ENCODE measurements around the gene HCRTR2. TPM values are rescaled to one million over a fixed set of nuclear protein-coding genes. Genes with fewer than 3 reads are reported as not detected.
A peak's percentile ranks its signal among the peaks of the same experiment; 100 is the strongest.
"Not testable (repeated sequence)": the region's sequence is repeated elsewhere in the genome, so short reads cannot be mapped to it uniquely, and the experiment has no call there.

HCRTR2 gene
- not detected in 2 replicates for total RNA-seq

- no peak for DNase-seq (ENCODE audit: low read depth in 2 of 2)
These were observed at the start of gene HCRTR2 for GRCh38 chr6:55174211-55175026. TSS of gene HCRTR2 (plus strand) at chr6:55174515. CDS start at chr6:55174588, 73 bp downstream.

DNA sequence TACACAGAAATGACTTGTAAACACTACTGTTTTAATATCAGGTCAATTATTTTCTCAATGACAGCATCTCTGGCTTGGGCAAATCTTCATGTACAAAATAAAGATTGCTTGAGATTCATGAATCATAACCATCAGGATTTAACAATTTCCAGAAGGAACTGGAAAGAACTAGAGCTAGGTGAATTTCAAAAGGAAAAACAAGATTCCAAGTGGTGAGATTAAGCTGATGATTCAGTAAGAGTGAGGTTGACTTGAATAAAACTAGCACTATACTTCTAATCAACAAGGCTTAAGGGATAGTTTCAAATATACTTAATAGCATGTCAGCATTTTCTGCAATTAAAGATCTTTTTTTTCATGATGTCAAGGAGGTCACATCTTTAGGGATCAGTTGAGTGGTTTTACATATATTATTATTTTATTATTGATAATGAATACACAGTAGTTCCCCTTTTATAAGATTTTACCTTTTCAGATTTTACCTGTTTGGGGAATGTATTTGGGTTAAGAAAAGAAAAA lies 43.5 kb upstream of the HCRTR2 start:
- no peak for DNase-seq (ENCODE audit: low read depth in 2 of 2)

- no peak for DNase-seq (ENCODE audit: low read depth in 2 of 2)
These were observed 42.7 kb upstream of the HCRTR2 start for GRCh38 chr6:55131616-55132015.

GRCh38 chr6:55136916-55137315 lies 37.4 kb upstream of the HCRTR2 start:
- DNase-seq (ENCODE audit: low read depth in 2 of 2): no peak

GRCh38 chr6:55137929-55138693 lies 36.2 kb upstream of the HCRTR2 start:
- no peak for DNase-seq (ENCODE audit: low read depth in 2 of 2)

GRCh38 chr6:55141611-55142010 lies 32.7 kb upstream of the HCRTR2 start:
- DNase-seq (ENCODE audit: low read depth in 2 of 2): no peak

GRCh38 chr6:55142610-55143009 lies 31.7 kb upstream of the HCRTR2 start:
- no peak for DNase-seq (ENCODE audit: low read depth in 2 of 2)

DNA sequence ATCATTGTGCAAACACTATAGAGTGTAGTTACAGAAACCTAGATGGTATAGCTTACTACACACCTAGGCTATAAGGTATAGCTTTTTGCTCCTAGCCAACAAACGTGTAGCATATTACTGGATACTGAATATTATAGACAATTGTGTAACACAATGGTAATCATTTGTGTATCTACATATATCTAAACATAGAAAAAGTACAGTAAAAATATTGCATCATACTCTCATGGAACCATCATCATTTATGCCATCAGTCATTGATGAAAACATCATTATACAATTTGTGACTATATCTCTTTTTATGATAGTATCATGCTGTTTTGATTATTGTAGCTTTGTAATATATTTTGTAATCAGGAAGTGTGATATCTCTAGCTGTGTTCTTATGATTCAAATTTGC lies 21.0 kb upstream of the HCRTR2 start:
- no peak for DNase-seq (ENCODE audit: low read depth in 2 of 2)

DNA sequence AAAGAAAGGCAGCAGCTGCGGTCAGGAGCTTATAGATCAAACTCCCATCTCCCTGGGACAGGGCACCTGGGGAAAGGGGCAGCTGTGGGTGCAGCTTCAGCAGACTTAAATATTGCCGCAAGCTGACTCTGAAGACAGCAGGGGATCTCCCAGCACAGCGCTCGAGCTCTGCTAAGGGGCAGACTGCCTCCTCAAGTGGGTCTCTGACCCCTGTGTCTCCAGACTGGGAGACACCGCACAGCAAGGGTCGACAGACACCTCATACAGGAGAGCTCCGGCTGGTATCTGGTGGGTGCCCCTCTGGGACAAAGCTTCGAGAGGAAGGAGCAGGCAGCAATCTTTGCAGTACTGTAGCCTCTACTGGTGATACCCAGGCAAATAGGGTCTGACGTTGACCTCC lies 15.5 kb upstream of the HCRTR2 start:
- DNase-seq (ENCODE audit: low read depth in 2 of 2): not testable (repeated sequence)

DNA sequence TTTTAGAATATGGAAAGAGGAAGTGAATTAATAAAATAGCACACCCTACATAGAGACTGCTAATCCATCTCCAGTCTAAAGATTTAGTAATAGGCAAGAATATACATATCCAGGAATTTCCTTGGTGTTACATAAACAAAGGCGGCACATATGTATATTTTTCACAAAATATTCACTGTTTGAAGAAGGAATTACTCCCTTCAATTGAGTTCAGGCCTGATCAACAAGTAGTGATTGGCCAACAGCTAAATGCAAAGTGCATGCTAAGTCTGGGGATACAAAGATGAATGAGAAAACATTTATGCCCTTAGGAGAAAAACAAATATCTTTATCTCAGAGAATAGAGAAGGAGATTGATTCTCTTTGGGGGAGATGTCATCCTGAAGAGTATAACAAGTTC lies 6.5 kb upstream of the HCRTR2 start:
- DNase-seq (ENCODE audit: low read depth in 2 of 2): no peak

DNA sequence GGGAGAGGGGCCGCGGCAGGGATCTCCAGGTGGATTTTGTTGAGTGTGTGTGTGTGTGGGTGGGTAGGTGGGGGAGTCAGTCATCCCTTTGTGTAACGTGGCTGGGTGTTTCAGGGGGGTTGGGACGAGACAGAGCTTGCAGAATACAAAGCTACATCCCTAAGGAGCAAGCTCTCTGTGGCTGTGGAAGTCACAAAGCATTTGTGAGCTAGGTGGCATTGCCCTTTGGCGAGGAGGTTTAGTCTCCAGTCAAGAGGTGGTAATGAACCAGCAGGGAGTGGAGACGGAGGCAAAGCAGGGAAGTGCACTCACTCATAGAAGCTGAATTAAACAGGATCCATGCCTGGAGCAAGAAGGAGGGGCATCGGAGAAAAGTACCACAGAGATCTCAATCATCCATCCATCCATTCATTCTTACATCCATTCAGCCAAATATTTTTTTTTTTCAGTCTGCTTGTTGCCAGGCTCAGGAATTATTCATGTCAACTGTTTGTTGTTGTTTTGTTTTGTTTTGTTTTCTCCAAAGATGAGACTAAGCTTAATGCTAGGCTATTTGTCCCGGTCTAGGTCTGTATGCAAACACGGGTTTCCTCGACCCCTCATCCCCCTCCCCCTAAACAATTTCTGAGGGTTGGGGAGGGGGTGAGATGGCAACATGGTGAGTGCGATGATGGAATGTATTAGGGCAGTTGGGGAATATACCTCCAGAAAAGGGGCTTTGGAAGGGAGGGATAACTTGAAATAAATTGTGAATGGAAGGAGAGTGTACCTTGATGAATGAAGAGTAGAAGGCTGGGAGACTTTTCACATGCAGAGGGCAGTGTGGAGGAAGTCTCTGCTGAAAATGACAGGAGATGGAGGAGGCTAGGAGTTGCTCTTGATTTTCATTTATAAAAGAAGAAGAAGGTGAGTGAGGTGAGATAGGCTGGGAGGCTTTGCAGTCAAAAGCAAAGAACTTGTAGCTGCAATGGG lies 1.0 kb downstream of the HCRTR2 start:
- no peak for DNase-seq (ENCODE audit: low read depth in 2 of 2)

DNA sequence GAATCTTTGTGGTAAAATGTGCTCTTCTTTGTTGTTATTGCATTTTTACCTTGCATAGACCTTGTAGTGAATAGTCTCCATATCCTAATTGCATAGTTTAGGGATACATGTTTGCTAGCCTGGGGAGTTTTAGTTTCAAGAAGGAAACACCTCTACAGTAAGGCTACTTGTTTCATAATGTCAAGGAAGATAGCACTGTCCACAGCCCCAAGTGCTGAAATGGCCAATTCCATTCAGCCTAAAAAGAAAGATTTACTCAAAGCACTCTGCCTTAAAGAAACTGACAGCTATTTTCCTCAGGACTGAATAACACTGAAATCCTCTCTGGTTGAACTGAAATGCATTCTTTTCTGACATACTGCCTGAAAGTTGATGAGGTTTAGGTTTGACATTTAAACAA lies 2.6 kb downstream of the HCRTR2 start:
- DNase-seq (ENCODE audit: low read depth in 2 of 2): peak in 1 of 2 donors; percentile 5

DNA sequence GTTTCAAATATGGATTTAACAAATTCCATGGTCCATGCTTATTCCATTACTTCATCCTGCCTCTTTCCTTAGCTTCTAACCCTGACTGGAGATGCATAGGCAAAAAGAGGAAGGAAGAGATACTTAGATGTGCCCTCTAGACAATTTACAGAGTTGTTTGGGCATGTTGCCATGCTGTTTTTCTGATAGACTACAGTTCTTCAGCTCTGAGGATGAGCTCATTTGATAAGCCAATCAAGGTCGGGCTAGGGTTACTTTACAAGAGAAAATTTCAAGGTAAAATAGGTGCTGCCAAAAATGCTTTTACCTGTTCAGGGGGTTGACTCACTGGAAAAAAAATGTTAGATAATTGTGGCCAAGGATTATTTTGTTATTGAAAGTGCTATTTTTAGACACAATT lies 5.9 kb downstream of the HCRTR2 start:
- DNase-seq (ENCODE audit: low read depth in 2 of 2): no peak

DNA sequence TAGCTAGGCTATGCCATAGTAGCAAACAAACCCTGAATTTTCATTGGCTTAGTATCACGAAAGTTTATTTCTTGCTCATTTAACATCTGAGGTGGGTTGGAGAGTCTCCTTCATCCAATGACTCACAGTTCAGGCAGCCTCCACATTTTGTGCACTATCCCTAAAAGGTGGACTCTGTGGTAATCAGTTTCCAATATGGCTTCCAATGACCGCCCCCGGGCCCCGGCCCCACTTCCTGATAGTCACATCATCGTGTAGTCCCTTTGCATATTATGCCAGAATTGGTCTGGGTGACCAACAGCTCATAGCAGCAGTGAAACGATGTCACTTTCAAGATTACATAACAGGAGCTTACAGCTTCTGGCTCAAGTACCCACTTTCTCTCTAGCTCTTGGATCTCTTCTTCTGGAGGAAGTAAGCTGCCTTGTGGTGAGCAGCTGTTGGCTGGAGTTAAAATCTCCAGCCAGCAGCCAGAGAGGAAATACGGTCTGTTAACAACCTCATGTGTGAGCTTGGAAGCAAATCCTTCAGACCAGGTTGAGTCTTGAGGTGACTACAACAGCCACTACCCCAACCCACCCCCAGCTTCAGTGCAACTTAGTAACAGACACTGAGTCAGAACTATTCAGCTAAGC lies 7.8 kb downstream of the HCRTR2 start:
- DNase-seq (ENCODE audit: low read depth in 2 of 2): no peak

DNA sequence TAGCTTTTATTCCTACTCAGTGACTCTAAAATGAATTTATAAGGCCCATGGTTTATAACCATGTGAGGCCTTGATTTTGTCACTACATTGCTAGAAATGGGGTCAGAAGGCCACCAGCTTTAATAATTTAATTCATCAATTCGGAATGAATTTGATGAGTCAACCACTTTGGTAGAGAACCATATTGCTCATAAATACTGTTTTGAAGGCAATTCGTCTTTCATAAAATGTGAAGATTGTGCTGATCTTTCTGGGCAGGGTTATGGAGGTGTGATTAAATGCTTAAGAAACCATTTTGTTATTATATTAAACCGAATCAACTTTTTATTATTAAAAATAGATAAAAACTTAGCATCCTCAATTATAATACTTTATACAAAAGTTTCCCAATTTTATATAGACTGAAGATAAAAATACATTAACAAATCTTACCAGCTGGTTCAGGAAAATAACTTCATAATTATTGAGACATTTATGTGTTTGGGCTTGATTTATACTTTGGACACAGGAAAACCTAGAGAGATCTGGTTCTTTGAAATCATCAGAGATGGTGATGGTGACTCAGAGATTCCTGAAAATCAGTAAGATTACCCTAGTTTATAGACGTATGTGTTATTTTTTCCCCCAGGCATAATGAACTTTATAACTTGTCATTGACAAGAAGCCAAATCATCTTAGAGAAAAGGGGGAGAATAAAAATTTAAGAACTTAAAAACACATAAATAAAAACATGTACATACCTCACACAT lies 10.6 kb downstream of the HCRTR2 start:
- no peak for DNase-seq (ENCODE audit: low read depth in 2 of 2)

DNA sequence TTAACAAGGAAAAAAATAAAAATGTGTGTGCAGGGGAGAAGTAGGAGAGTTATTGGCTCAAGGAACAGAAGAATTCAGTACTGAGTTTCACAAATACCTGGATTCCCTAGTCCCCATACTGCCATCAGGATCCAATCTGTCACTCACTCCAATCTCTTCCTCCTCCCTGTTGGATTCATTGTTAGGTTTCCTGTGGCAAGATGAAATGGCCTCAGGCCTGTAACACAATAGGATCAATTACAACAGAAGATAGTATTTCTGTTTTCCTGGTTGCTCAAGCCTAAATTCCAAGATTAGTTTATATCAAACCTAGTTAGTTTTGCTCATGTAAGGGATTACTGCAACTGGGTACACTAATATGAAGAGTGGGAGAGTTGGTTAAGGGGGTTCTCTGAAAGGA lies 24.4 kb downstream of the HCRTR2 start:
- DNase-seq (ENCODE audit: low read depth in 2 of 2): no peak

GRCh38 chr6:55199239-55199638 lies 24.9 kb downstream of the HCRTR2 start:
- DNase-seq (ENCODE audit: low read depth in 2 of 2): no peak

DNA sequence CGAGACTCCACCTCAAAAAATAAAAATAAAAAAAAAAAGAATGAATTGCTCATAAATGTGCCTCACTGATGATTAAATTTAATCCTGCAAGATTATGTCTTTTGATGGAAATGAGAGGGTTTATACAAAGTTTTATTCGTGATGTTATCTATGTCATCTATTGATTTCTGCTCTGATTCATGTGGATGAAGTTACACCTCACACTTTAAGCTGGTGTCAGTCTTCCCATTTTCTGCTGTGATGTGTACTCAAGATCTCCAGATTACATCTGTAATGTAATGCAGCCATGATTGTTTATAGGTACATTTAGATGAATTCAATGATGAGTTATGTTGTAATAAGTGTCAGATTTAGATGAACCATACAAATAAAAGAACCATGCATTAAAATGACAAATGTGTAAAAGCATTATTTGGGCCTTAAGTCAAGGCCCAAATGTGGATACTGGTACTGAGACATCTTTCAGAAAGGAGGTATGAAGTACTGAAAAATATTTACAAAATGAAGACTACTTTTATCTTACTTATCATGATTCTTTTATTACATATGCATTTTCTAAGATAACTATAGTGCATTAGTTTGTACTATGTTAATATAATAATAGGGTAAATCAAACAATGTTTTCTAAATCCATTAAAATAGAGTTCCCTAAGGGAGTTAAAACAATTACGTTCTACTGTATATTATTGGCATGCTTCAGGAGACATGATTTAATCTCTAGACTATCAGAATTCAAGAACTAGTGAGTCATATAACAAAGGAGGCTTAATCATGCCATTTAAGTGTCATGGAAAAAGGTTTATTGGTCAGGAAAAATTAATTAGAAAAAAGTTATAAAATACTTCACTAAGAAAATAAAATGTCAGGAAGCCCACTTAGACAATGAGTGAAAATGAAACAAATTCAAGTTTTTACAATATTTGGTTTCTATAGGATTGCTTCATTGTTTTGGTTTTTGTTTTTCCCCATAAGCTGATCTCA lies 34.5 kb downstream of the HCRTR2 start:
- no peak for DNase-seq (ENCODE audit: low read depth in 2 of 2)

- DNase-seq (ENCODE audit: low read depth in 2 of 2): no peak
These were observed 36.6 kb downstream of the HCRTR2 start for GRCh38 chr6:55210952-55211351.
